Measurements from ENCODE around the gene CEP164.

DNA sequence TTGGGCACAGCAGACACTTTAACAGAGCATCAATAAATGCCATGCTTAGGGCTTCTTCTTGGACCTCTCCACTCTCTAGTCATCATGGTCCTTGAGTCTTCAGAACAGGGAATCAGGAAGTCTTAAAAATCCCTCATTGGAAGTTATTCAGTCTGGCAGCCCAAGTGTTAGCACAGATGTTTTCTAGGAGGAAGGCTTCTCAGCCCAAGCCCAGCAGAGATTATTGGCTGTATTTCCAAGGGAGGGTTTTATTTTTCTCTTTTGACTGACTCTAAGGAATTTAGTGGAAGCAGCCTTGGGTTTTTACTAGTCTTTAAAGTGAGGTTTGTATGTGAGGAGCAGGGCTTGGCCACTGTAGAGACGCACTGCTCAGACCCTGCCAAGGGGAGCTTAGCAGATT is 41.9 kb downstream of the CEP164 start:
- TF ChIP-seq RAD21 (conservative IDR thresholded peaks at IDR 0.05): no peak
- TF ChIP-seq EZH2 (IDR thresholded peaks at IDR 0.05; ENCODE audit: borderline replicate concordance, insufficient read depth, low read length, poor library complexity, severe bottlenecking): no peak
- TF ChIP-seq TAF1 (IDR thresholded peaks at IDR 0.05; ENCODE audit: low read depth): no peak
- TF ChIP-seq, protein P1, sequence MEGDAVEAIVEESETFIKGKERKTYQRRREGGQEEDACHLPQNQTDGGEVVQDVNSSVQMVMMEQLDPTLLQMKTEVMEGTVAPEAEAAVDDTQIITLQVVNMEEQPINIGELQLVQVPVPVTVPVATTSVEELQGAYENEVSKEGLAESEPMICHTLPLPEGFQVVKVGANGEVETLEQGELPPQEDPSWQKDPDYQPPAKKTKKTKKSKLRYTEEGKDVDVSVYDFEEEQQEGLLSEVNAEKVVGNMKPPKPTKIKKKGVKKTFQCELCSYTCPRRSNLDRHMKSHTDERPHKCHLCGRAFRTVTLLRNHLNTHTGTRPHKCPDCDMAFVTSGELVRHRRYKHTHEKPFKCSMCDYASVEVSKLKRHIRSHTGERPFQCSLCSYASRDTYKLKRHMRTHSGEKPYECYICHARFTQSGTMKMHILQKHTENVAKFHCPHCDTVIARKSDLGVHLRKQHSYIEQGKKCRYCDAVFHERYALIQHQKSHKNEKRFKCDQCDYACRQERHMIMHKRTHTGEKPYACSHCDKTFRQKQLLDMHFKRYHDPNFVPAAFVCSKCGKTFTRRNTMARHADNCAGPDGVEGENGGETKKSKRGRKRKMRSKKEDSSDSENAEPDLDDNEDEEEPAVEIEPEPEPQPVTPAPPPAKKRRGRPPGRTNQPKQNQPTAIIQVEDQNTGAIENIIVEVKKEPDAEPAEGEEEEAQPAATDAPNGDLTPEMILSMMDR (IDR thresholded peaks at IDR 0.05; ENCODE audit: poor library complexity, severe bottlenecking): no peak
- no peak for TF ChIP-seq POLR2AphosphoS5 (IDR thresholded peaks at IDR 0.05)
- no peak for TF ChIP-seq EP300 (conservative IDR thresholded peaks at IDR 0.05; ENCODE audit: poor library complexity, severe bottlenecking)
